ENCODE results near the gene UBA3.

Gene UBA3

GRCh38 chr3:69065318-69065964 lies 14.7 kb downstream of the UBA3 start:
- DNase-seq (ENCODE audit: low spot score): no peak

DNA sequence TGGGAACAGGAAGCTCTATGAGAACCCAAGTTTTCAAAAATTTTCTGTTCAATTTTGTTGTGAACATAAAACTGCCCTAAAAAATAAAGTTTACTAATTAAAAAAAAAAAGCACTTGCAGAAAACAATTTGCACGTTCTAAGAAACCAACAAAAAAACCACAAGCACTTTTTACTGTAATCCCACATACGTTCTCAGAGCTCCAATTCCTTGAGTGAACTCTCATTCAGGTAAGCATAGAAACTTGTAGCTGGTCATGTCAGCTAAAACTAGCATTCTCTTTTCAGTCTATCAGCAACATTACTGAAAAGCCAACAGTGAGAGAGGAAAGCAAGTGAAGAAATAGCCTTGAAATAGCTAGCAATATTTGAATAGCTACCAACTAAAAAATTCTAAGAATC lies 16.5 kb downstream of the UBA3 start:
- no peak for DNase-seq (ENCODE audit: low spot score)

GRCh38 chr3:69059688-69060087 lies 20.5 kb downstream of the UBA3 start:
- DNase-seq (ENCODE audit: low spot score): no peak

GRCh38 chr3:69058947-69059224 lies 21.3 kb downstream of the UBA3 start:
- DNase-seq (ENCODE audit: low spot score): no peak

- no peak for DNase-seq (ENCODE audit: low spot score)
These were observed 21.8 kb downstream of the UBA3 start for GRCh38 chr3:69058180-69058946.

GRCh38 chr3:69052472-69052898 lies 27.7 kb downstream of the UBA3 start:
- DNase-seq (ENCODE audit: low spot score): no peak

DNA sequence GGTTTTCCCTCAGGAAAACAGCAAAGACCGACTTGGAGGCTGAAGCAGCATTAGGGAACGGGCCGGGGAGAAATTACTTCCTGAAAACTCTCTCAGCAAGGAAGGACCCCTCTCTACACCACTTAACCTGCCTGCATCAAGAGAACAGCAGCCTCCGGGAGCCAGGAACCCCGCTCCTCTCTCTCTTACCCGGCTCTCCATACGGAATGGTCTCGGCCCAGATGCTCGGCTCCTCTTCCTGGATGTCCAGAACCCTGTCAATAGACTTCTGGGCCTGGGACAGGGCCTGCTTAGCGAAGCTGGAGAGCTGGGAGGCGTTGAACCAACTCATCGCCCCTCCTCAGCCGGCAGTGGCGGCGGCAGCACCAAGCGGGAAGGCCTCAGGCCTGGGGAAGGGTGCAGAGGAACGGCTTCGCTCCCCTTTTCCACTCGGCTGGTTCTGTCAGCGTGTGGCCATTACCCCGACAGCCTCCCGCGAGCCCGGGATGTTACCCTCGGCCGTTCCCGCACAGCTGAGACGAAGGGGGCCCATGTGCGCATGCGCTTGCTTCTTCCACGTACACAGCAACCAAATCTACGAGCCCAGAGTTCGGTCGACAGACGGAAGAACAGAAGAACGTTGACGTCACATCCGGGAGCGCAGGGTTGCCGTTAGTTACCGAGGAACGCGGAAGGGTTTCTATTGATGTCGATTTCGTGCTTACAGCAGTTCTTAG lies 28.3 kb downstream of the UBA3 start, which contains the start of gene TMF1:
TMF1 (minus strand) TSS at position 578 of the 716 bp plus-strand sequence; CDS start at position 331, 247 bp downstream.
- peak; percentile 96 for DNase-seq (ENCODE audit: low spot score)

DNA sequence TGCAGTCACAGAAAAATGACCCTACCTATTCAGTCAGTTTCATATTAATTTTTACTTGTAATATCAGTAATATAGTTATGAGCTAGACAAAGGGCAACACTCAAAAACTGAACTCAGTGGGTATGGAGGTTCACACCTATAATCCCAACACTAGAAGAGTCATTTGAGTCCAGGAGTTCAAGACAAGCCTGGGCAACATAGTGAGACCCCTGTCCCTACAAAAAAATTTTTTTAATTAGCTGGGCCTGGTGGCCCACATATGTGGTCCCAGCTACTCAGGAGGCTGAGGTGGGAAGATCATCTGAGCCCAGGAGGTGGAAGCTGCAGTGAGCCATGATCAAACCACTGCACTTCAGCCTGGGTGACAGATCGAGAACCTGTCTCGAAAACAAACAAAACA lies 31.2 kb downstream of the UBA3 start:
- no peak for DNase-seq (ENCODE audit: low spot score)

- DNase-seq (ENCODE audit: low spot score): no peak
These were observed 35.6 kb downstream of the UBA3 start for GRCh38 chr3:69044608-69045007.

- DNase-seq (ENCODE audit: low spot score): no peak
These were observed 46.7 kb downstream of the UBA3 start for GRCh38 chr3:69033470-69033869.

DNA sequence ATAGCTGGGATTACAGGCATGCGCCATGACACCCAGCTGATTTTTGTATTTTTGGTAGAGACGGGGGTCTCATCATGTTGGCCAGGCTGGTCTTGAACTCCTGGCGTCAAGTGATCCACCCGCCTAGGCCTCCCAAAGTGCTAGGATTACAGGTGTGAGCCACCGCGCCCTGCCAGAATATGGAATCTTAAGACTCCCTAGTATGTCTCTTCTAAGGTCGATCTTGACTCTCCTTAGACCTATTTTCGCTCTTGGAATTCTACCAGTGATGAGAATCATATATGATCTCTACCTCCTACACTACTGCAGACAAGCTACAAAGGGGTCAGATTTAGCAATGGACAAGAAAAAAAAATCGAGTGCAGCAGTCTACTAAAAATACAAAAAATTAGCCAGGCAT lies 47.4 kb downstream of the UBA3 start:
- no peak for DNase-seq (ENCODE audit: low spot score)

- no peak for DNase-seq (ENCODE audit: low spot score)
These were observed 48.0 kb downstream of the UBA3 start for GRCh38 chr3:69032142-69032541.

DNA sequence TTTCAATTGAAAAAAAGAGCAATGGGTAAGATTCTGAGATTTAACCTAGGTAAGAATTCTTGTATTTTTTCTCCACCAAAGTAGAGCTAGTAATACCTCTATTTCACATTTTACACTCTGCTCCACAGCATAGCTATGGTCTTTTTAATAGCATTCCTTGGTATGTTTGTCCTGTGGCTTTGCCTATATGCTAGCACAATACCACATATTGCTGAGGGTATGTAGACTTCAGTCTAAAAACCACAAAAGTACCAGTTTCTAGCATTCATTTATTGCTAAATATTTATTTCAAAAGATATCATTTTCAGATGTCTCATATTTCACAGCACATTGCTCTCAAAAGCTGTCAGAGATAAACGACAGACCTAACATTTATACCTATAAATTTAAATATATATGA lies 48.5 kb downstream of the UBA3 start:
- no peak for DNase-seq (ENCODE audit: low spot score)

GRCh38 chr3:69020857-69021256 lies 59.3 kb downstream of the UBA3 start:
- DNase-seq (ENCODE audit: low spot score): no peak

DNA sequence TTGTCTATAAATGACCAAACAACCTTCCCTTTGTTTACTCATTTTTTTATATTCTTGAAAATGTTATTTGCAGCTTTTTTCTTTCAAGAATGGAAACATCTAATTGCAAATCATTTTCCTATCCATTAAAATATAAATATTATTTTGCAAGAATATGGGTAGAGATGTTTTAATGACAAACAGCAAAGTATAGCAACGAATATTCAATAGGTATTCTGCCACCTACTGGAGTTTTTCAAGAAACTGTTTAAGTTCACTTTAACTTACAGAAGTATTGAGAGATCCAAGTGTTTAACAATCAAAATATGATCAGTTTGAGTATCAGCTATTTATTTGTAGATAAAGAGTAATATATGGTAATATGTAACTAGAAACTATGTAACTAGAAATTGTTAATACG lies 59.7 kb downstream of the UBA3 start:
- no peak for DNase-seq (ENCODE audit: low spot score)

DNA sequence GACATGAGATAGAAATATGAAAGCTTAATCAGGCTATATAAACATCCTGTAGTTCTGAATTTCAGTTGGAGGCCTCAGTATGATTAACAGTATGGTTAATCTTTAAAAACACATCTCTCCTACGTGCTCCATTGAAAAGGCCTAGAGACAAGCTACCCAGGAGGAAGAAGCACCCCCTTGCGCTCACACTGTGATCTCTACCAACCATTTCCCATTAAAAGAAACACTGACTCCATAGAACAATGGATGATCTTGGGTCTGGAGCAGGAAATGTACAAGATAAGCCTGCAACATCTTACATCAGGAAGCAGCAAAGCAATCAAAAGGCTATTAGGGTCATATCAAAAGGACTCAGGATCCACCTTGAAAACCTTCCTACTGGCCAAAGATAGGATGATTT lies 63.3 kb downstream of the UBA3 start:
- no peak for DNase-seq (ENCODE audit: low spot score)

DNA sequence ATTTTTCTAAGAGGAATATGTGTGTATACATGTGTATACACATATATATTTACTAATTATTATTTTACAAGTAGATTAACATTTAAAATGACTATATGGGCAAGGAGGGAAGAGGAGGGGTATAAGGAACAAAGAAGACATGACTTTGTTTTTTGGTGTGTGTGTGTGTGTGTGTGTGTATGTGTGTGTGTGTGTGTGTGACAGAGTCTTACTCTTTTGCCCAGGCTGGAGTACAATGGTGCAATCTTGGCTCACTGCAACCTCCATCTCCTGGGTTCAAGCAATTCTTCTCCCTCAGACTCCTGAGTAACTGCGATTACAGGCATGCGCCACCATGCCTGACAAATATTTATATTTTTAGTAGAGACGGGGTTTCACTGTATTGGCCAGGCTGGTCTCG lies 64.1 kb downstream of the UBA3 start:
- no peak for DNase-seq (ENCODE audit: low spot score)

DNA sequence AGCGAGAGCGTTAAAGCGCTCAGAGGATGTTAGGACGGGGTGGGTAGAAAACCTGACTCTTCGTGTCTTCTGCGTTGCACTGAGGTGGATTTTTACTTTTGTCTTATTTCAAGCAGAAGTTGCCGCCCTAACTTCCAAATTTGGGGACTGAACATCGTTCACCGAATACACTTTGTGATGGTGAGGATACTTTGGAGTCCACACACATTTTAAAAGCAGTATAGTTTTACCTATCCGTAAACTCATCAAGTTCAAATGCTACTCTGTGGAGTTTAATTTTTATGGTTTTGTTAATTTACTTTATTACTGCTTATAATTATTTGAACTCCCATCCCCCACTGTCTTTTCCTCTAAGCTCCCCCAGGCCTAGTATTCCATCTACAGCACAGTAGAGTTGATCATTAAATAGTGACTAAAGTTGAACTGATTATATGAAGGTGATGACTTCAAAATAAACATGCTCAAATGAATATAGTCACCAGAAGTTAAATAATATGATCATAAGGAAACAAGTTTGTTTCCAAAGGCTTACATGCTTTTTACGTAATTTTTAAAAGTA lies 66.1 kb downstream of the UBA3 start:
- no peak for DNase-seq (ENCODE audit: low spot score)

GRCh38 chr3:69013253-69014021 lies 66.7 kb downstream of the UBA3 start, which contains the start of gene EOGT:
Gene EOGT (minus strand): TSS chr3:69013684. CDS start chr3:69009846, 3,838 bp downstream.
- peak; percentile 91 for DNase-seq (ENCODE audit: low spot score)

DNA sequence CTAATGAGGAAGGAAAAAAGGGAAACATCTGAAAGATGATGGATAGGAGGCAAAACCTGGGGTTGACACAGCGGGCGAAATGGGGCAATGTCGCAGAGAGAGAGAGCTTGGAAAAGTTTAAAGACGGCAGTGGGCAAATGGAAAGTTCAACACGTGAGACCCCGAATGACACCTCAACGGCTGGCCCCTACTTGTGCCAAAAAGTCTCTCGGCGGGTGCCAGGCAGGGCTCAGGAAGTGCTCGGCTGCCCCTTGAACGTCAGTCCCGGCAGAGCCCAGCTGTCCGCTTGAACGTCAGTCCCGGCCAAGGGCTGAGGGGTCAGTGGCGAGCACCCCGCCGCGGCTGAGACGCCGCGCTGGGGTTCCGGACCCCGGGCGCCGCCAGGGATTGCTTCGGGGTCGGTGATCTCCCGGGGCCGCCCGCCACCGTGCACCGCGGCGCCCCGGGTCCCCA lies 67.3 kb downstream of the UBA3 start:
- peak; percentile 73 for DNase-seq (ENCODE audit: low spot score)

DNA sequence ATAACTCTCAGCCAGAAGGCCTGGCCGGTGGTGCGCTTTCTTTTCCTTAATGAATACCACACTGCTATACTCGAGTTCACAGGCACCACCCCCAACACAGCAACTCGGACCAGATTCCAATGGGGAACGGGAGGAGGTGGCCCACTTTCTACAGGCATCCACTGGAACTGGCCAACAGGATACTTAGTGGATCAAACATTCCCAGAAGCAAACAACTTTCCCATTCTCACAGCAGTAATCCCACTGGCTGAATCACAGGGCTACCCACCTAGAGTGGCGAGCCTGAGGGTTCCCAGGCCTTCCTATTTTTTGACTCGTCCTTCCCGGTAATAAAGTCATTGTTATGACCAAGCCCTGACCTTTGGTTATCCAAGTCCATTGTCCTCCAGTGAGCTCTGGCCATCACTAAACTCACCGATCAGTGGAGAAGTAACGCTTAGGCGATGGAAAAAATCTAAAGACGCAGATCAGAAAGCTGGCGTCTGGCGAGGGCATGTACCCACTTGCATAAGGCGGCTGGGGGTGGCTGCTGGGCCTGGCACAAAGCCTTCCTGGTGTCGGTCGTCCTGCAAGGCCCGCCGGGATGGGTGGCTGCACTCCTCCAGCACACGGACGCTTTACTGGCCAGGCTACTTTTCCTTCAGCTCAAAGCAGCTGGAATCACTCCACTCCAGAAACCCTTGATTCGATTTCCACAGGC lies 67.9 kb downstream of the UBA3 start:
- DNase-seq (ENCODE audit: low spot score): peak; percentile 65
